SK-N-SH treated with all-trans-retinoic acid at 6 μM for 48 hours (cell line): Measurements from ENCODE around the gene GRB14.
"Not testable (repeated sequence)": the region's sequence is repeated elsewhere in the genome, so short reads cannot be mapped to it uniquely, and the experiment has no call there.

Experiments
- ATAC-seq: fragments of 200-7000 bp; cut with Tn5 transposase; 3 replicates; pipeline ENCODE4 v1.9.1; 2020; ENCODE audit warnings: mild to moderate bottlenecking, moderate library complexity
- ARNTL ChIP-seq: fragments of 450-650 bp; formaldehyde crosslinking; IDR thresholded peaks from 2 replicates; pipeline ENCODE4 v1.5.0; 2020; ENCODE audit warnings: low read depth, mild to moderate bottlenecking, moderate library complexity, borderline replicate concordance
- BACH2 ChIP-seq: fragments of 250-450 bp; sonication (Bioruptor Pico); IDR thresholded peaks from 2 replicates; pipeline ENCODE4 v1.9.0; 2021; ENCODE audit warnings: mild to moderate bottlenecking, borderline replicate concordance
- CREB5 ChIP-seq: fragments of 250-450 bp; sonication (Bioruptor Pico); IDR thresholded peaks from 2 replicates; pipeline ENCODE4 v1.5.1; 2020; ENCODE audit warnings: low read depth, mild to moderate bottlenecking, moderate library complexity
- CSRNP3 ChIP-seq: fragments of 250-450 bp; sonication (Bioruptor Pico); IDR thresholded peaks from 2 replicates; pipeline ENCODE4 v1.5.1; 2021; ENCODE audit warnings: mild to moderate bottlenecking, moderate library complexity
- ESRRG ChIP-seq: fragments of 250-450 bp; sonication (Bioruptor Pico); IDR thresholded peaks from 2 replicates; pipeline ENCODE4 v1.6.1; 2021; ENCODE audit warnings: mild to moderate bottlenecking
- ISL1 ChIP-seq: fragments of 250-450 bp; sonication (Bioruptor Pico); IDR thresholded peaks from 2 replicates; pipeline ENCODE4 v2.1.2; 2022; ENCODE audit warnings: mild to moderate bottlenecking, moderate library complexity
- OSR1 ChIP-seq: fragments of 250-450 bp; sonication (Bioruptor Pico); IDR thresholded peaks from 2 replicates; pipeline ENCODE4 v1.8.0; 2022; ENCODE audit warnings: moderate library complexity, mild to moderate bottlenecking, inconsistent platforms
- PATZ1 ChIP-seq: fragments of 250-450 bp; sonication (Bioruptor Pico); IDR thresholded peaks from 2 replicates; pipeline ENCODE4 v1.8.0; 2020; ENCODE audit warnings: mild to moderate bottlenecking, moderate library complexity, borderline replicate concordance
- POU6F1 ChIP-seq: fragments of 250-450 bp; sonication (Bioruptor Pico); IDR thresholded peaks from 2 replicates; pipeline ENCODE4 v1.8.0; 2021; ENCODE audit warnings: low read depth, mild to moderate bottlenecking, moderate library complexity, borderline replicate concordance
- PPARA ChIP-seq: fragments of 250-450 bp; sonication (Bioruptor Pico); IDR thresholded peaks from 2 replicates; pipeline ENCODE4 v1.5.0; 2020; ENCODE audit warnings: mild to moderate bottlenecking, borderline replicate concordance
- RARB ChIP-seq: fragments of 250-450 bp; sonication (Bioruptor Pico); IDR thresholded peaks from 2 replicates; pipeline ENCODE4 v1.8.0; 2021; ENCODE audit warnings: mild to moderate bottlenecking, moderate library complexity
- SNAI2 ChIP-seq: fragments of 250-450 bp; sonication (Bioruptor Pico); IDR thresholded peaks from 2 replicates; pipeline ENCODE4 v1.5.0; 2020; ENCODE audit warnings: mild to moderate bottlenecking, moderate library complexity
- TSHZ2 ChIP-seq: fragments of 250-450 bp; sonication (Bioruptor Pico); IDR thresholded peaks from 2 replicates; pipeline ENCODE4 v1.5.0; 2020; ENCODE audit warnings: mild to moderate bottlenecking, moderate library complexity
- ZC3H10 ChIP-seq: fragments of 250-450 bp; sonication (Bioruptor Pico); IDR thresholded peaks from 2 replicates; pipeline ENCODE4 v1.5.1; 2021; ENCODE audit warnings: mild to moderate bottlenecking, moderate library complexity
- ZFP3 ChIP-seq: fragments of 250-450 bp; sonication (Bioruptor Pico); IDR thresholded peaks from 2 replicates; pipeline ENCODE4 v1.5.0; 2020; ENCODE audit warnings: mild to moderate bottlenecking, moderate library complexity
- ZNF565 ChIP-seq: fragments of 450-650 bp; formaldehyde crosslinking; conservative IDR thresholded peaks from 2 replicates; pipeline ENCODE4 v1.5.0; 2020; ENCODE audit warnings: low read depth, mild to moderate bottlenecking, moderate library complexity
- ZNF8 ChIP-seq: fragments of 450-650 bp; formaldehyde crosslinking; IDR thresholded peaks from 2 replicates; pipeline ENCODE4 v1.5.0; 2020; ENCODE audit warnings: mild to moderate bottlenecking, moderate library complexity

The GRB14 gene

GRCh38 chr2:164644036-164644700 lies 22.9 kb upstream of the GRB14 start:
- ATAC-seq: no peak
- no peak for TF ChIP-seq ISL1 (CRISPR knock-in tag)
- TF ChIP-seq BACH2: no peak
- no peak for TF ChIP-seq ARNTL (CRISPR knock-in tag)

GRCh38 chr2:164642946-164643555 lies 21.8 kb upstream of the GRB14 start:
- no peak for ATAC-seq
- no peak for TF ChIP-seq SNAI2 (CRISPR knock-in tag)
- TF ChIP-seq RARB (CRISPR knock-in tag): no peak
- TF ChIP-seq OSR1 (CRISPR knock-in tag): no peak
- TF ChIP-seq PATZ1 (CRISPR knock-in tag): no peak
- TF ChIP-seq ISL1 (CRISPR knock-in tag): no peak

GRCh38 chr2:164642268-164642667 lies 21.0 kb upstream of the GRB14 start:
- TF ChIP-seq CSRNP3 (CRISPR knock-in tag) (no peak), PPARA (no peak), ZNF565 (CRISPR knock-in tag) (no peak), ZC3H10 (no peak), CREB5 (no peak), ESRRG (CRISPR knock-in tag) (no peak)
- ATAC-seq: peak; percentile 56; the same call in 2 of the 3 replicates

GRCh38 chr2:164628319-164628718 lies 7.0 kb upstream of the GRB14 start:
- ATAC-seq: not testable (repeated sequence)

GRCh38 chr2:164625378-164625971 lies 4.2 kb upstream of the GRB14 start:
- no peak for TF ChIP-seq CSRNP3 (CRISPR knock-in tag)
- no peak for TF ChIP-seq TSHZ2 (CRISPR knock-in tag)
- TF ChIP-seq POU6F1: no peak
- no peak for TF ChIP-seq ZNF8
- TF ChIP-seq ZFP3: no peak
- no peak for TF ChIP-seq PATZ1 (CRISPR knock-in tag)
- ATAC-seq: no peak
